CMK (cell line): ENCODE measurements around the gene PGM5.
"Not testable (repeated sequence)": the region's sequence is repeated elsewhere in the genome, so short reads cannot be mapped to it uniquely, and the experiment has no call there.

Source experiments
- DNase-seq: peaks from one replicate; pipeline ENCODE4 v3.0.0-alpha.2; 2010; ENCODE audit warnings: low read depth

The PGM5 gene

DNA sequence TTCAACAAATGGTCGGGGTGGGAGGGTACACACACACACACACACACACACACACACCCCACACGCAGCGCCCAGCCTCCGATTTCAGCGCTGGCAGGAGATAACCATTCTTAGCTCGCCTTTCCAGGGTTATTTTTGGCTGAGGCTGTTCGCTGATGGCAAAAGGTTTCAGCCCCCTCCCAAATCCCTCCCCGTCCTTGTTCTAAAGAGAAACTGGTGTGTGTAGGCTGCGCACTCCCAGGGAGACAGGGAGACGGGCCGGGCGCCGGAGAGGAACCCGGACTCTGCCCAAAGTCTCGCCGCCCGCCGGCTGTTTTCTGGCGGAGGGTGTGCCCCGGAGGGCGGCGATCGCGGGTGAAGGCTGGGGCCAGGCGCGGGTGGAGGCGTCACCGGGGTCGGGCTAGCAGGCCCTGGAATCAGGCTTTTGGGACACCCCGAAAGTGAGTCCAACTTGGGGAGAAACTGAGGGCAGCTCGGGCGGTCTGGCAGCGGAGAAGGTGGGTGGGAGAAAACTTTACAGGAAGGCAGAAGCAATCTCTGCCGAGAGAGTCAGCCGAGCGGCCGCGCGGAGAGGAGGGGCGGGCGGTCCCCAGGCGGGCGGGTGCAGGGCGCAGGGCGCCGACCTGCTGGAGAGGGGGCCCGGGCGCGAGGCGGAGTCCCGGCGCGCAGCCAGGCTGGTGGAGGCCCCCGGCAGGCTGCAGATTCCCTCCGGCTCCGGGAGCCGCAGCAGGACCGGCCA is at the start of gene PGM5:
TSS of gene PGM5 (plus strand) at position 232 of the 739 bp plus-strand sequence. CDS start 517 bp downstream, outside the sequence.
- not testable (repeated sequence) for DNase-seq

DNA sequence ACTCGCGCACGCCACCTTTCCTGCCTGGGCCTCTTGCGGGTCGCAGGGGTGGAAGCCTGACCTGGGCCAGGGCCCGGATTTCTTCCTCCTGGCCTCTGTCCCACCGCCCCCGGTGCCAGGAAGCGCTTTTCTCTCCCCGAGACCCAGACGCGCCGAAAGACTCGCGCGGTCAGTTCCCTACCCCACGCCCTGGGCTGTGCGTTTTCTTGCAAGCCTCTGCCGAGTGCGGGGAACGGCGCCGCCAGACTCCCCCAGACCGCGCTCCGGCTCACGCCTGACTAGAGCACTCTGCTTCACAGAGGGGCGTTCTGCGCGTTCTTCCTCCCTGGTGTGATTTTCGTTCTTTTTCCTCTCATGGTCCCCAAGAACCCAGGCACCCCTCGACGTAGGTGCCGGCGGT is 49.3 kb upstream of the PGM5 start:
- not testable (repeated sequence) for DNase-seq

DNA sequence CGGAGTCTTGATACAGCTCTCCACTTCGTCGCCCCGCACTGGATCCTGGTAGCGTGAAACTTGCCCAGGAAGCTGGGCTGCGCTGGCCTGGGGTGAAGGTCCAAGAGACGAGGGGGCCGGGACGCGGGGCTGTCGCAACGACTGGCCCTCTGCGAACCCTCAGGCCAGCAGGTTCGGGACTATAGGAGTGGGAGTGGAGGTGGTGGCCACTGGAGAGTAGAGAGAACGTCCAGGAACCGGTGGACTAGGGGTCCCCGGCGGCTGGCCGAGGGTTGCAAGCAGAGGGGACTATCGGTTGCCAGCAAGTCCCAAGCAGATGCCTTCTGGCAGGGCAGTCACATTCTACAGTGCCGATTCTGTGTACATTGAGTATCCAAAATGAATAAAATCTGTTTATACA is 48.8 kb upstream of the PGM5 start:
- DNase-seq, result not testable (repeated sequence)

DNA sequence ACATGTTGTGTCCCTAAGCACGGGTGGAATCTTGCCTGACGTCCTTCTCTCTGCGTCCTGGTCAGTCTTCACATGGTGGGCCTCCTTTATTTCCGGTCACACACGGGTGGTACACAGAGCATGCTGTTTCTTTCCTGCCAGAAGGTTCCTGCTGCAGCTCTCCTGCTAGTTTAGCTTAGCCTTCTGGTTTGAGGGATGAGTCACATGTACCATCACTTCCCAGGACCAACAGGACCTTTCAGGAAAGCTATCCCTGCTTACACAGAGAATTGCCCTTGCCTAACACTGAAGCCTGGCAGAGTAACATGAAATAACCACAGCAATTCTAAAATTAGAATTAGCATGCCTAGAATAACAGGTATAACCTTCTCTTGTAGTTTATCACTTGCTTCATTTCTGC is 45.2 kb upstream of the PGM5 start:
- not testable (repeated sequence) for DNase-seq

DNA sequence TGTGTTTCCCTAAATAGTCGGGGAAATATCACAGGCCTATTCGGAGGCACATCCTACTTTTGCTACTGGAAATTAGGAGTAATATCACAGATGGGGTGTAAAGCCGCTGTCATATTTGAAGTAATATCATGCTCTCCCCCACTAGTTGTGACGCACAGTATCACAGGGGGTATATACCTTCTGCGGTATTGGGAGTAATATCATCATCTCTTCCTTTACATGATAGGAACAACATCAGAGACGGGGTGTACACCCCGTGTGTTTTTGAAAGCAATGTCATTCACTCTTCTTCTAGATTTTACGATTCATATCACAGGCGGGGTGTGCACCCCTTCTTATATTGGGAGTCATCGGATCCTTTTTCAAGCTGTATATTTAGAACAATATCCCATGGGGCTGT is 38.2 kb upstream of the PGM5 start:
- not testable (repeated sequence) for DNase-seq

DNA sequence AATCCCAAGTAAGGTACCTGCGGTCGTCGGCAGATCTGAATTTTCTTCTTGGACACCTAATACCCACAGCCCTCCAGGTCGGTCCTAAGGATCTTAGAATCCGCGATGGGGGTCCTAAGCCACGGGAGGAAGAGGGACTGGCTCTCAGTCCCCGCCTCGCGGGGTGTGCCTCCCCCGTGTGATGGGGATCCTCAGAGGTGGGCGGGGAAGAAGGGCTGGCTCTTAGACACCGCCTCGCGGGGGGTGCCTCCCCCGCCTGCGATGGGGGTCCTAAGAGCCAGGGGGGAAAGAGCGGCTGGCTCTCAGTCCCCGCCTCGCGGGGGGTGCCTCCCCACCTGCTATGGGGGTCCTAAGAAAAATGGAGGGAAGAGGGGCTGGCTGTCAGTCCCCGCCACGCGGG is 32.7 kb upstream of the PGM5 start:
- DNase-seq, result not testable (repeated sequence)

DNA sequence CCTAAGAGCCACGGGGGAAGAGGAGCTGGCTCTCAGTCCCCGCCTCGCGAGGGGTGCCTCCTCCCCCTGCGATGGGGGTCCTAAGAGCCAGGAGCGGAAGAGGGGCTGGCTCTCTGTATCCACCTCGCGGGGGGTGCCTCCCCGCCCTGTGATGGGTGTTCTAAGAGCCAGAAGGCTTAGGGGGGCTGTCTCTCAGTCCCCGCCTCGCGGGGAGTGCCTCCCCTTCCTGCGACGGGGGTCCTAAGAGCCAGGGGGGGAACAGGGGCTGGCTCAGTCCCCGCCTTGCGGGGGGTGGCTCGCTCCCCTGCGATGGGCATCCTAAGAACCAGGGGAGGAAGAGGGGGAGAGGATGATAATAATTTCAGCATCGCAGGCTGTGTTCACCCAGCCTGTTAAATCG is 31.9 kb upstream of the PGM5 start:
- not testable (repeated sequence) for DNase-seq

DNA sequence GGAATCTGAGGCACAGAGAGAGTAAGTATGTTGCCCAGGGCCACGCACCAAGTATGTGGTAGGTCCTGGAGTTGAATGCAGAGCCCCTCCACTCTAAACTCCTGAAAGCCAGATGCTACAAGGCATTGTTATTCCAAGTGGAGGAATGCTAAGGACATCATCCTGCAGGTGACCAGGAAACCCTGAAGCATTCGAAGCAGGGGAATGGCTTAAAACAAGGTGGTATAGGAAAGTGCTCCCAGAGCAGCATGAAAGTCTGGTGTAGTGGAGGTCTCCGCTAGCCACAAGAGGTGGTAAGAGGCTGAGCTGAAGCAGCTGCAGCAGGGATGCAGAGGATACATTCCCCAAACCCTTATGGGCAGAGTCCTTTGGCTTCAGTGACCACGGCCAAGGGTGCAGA is 27.3 kb upstream of the PGM5 start:
- not testable (repeated sequence) for DNase-seq

DNA sequence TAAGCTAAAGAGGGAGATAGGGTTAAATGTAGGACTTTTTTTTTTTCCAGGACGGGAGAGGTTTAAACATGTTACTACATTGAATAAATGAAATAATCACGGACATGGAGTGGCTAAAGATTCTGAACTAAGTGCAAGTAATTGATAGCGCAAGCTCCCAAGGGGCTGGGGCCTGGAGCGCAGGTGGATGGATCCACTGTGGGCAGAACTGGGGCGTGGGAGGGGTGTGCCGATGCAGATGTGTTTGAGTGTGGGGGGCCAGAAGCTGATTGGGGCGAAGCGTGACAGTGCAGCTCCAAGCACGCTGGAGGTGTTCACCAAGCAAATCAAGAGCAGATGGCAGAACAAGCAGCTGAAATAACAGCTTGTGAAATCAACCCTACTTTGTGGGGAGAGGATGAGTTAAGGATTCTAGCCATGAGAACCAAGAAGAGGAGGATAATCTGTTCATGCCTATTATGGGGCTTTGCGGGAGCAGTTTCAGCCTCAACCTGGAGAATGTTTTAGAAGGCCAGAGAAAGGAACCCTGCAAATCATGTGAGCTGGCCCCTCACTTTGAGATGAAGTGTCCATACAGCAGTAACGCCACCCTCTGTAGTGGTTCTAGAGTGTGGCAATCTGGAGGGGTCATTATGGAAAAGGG is 25.8 kb upstream of the PGM5 start:
- DNase-seq, result not testable (repeated sequence)

DNA sequence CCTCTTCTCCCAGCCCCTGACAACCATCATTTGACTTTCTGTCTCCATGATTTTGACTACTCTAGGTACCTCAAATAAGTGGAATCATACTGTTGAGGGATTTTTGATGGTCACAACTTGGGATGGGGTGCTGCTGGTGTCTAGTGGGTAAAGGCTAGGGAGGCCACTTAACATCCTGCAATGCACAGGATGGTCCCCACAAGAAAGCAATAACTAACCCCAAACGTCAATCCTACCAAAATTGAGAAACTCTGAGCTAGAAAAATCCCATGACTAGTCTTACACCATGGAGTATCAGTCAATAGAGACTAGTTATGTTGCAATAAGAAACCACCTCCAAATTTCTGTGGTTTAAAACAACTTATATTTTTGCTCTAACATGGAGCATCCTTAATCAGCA is 24.3 kb upstream of the PGM5 start:
- not testable (repeated sequence) for DNase-seq

DNA sequence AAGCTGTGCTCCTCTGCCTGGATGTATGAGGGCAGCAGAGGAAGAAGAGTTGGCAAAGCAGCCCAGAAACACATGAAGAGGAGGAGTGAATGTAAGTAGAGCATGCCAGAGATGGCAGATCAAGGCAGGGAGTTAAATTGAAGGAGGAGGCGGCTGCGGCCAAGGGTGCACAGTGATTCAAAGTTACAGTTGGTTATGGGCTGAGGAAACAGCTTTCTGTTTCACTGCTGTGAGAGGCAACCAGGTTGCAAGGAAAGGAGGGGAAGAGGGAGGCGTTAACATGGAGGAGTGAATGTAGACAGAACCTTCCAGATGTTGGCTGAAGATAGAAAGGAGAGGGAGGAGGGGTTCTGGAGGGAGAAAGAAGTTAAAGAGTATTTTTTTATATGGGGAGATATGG is 20.5 kb upstream of the PGM5 start:
- not testable (repeated sequence) for DNase-seq

DNA sequence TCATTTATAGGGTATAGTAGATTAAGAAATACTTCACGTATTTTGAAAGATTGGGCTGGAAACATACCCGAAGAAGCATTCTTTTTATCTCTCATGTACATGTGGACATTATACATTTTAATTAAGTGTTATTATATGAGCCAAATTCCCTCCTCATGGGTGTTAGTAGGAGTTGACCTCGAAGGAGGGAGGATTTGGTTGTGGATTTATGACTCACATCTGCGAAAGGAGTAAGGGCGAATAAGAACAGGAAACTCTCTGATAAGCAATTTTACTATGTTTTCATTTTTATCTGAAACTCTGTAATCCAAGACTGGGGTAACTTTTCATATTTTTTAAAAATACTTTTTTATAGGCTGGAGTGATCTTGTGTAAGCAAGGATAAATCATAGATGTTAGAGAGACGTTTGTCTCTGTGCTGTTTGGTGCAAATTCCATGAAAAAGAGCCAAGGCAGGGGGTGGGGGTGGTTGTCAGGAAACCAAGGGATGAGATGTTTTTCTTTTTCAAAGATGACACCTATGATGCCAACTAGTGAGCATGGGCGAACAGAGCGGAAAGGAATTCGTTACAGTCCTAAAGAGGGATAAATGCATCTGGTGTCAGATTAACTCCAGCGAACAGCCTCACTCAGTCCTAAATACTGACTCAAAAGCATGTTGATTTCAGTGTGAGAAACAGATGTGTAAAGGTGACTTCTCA is 19.6 kb upstream of the PGM5 start:
- not testable (repeated sequence) for DNase-seq

DNA sequence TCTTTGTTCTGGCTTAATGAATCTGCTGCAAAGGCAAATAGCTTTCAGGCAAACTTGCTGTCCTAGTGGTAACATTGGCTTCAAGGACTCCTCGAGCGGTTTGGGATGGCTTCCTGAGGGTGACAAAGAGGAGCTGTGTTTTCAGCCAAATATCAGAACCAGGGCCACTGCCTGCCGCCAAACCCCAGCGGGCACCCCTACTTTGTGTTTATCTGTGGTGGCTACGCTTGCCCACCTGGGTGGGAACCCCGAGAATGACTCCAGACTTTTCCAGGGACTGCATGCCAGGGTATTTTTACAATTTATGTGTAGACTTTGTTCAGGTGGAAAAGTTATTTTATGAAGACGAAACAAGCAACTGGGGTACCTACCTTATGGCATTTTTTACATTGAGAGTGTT is 18.4 kb upstream of the PGM5 start:
- DNase-seq, result not testable (repeated sequence)

DNA sequence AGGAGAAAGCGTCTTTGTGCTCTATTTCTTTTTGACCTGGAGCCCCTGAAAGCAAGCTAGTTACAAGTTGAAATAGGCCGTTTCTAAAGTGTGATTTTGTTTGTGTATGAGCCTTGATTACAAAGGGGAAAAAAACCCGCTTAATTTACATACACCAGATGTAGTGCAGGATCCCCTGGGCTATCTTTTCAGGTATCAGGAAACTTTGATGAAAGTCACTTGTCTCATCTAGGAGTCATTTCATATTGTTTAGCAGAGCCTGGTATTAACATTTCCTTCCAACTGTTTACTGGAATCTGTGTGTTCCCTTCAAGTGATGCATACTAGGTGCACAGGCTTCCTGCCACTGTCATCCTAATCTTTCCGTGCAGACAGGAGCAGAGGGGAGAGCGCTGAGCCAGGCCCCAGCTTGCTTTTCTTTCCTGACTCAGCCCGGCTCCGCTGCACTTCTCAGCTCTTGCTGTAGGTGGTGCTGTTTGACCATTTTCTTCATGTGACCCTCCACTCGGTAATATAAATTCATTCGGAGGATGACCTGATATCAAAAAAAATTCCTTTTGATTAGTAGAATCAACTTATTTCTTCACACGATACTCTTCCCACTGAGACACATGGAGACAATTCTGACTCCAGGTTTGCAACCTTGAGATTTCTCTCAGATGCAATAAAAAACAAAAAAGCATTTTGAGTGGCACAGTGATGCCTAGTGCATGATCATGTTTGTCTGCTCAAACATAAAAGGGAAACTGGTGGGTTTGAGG is 14.0 kb upstream of the PGM5 start:
- not testable (repeated sequence) for DNase-seq

DNA sequence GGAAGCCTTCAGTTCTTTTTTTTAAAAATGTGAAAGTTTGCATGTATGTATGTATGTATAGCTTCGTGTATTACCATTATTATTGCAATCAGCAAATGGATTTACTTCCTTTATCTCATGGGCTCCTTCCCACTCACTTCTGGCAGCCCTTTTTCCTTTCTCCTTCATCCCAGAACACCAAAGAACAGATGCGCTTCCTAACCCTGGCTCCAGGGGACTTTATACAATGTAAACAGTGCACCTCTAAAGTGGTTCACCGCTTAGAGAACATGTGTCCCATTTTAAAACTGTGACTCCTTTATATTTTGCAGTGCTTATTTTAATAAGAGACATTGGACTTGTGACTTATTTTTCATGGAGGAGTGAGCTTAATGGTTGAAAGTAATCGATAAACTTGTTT is 13.2 kb upstream of the PGM5 start:
- DNase-seq, result not testable (repeated sequence)

DNA sequence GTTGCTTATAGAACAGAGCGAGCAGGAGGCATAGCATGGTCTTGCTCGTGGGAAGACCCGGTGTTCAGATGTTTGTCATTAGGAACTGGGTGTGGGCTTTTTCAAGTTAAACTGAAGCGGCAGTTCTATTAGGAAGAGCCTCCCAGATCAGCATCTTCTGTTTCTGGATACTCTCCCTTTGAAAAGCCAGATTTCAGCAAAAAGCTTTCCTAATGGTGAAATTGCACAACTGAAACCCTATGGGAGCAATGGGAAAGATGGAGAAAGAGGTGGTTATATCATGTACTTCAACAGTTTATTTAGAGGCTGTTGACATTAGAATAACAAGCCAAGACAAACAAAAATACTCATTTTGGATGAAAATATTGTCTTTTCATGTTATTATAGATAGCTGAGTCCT is 12.4 kb upstream of the PGM5 start:
- not testable (repeated sequence) for DNase-seq

DNA sequence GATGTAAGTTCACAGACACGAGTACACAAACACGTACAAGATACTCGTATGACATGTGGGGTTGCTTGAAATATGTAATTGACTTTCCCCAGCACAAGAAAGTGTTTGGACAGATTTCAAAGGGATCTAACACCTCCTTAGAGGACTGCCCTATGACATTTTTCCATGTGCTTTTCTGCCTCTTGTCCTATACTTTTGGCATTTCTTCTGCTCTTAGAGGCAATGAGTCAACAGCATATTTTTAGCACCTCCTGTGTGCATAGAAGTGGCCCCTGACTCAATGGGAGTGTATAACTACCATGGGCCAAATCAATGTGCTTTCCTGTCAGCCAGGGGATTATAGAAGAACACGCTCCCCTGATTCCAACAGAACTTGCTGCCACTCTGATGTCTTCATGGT is 4.7 kb upstream of the PGM5 start:
- DNase-seq, result not testable (repeated sequence)

DNA sequence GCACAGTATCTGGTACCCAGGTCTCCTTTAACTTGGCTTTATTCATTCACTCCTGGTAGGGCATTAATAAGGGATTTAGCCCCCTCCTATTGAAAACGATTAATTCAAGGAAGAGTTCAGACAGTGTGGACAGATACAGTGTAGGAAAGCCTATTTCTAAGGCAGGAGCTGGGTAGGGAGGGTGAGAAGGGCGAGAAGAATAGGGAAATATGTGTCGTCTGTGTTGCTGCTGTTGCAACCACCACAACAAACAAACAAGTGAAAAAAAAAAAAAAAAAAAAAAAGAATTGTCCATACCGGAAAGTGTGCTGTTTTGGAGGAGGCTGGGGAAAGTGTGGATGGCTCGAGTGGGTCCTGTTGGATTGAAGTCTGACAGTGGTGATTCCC is 425 bp upstream of the PGM5 start:
- DNase-seq, result not testable (repeated sequence)

DNA sequence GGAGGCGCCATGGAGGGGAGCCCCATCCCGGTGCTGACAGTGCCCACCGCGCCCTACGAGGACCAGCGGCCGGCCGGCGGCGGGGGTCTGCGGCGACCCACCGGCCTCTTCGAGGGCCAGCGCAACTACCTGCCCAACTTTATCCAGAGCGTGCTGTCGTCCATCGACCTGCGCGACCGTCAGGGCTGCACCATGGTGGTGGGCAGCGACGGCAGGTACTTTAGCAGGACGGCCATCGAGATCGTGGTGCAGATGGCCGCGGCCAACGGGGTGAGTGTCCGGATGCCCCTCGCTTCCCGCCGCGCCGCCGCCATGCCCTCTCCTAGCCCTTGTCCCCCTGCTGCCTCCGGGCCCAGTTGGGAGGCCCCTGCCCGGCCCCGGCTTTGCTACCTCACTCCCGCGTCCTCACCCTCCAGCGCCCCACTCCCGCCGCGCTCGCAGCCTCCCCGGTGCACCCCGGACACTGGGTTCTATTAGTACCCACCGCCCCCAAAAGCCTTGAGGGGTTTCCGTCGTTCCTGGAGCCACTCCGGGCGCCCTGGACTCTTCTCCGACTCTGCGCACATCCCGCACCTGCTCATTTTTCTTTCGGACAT is 806 bp downstream of the PGM5 start:
- DNase-seq, result not testable (repeated sequence)

DNA sequence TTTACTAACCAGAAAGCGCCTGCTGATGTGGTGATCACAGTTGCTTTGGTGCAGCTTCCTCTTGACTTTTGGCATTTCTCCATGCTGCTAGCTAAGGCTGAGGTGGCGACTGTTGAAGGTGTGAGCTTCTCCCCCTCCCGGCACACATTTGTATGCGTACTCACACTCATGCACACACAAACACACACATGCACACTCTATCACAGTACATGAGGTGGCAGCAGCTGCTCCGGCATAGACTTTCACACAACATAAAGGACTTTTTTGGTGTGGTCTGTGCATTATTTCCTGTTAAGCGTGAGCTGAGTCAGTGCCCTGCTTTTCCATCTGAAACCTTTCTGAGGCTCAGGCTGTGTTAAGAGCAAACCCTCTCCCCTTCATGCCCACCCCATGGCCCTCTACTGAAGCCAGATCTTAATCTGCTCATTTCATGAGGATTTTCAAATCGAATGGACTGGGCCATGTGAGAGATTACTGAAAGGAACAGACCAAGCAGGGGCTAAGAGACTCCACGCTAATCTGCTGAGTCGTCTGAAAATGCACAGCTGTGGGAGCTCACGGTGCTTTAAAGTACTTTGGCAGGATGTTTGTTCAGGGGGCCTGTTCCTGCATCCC is 10.6 kb downstream of the PGM5 start:
- not testable (repeated sequence) for DNase-seq

DNA sequence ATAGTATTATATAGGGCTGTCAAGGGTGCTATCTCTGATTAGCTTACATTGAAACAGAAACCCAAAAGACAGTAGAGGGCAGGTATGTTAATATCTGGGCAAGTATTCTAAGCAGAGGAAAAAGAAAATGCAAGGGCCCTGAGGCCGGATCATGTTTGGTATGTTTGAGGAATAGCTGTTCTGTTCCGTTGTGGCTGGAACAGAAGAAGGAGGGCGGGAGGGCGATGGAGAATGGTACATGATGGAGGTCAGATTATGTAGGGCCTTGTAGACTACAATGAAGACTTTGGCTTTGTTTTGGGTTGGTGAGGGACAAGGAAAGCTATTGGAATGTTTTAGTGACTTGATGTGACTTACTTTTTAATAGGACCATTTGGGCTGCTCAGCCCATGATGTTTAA is 19.4 kb downstream of the PGM5 start:
- not testable (repeated sequence) for DNase-seq
